ENCODE measurements around the gene ZBTB43.
"Not testable (repeated sequence)": the region's sequence is repeated elsewhere in the genome, so short reads cannot be mapped to it uniquely, and the experiment has no call there.

Gene ZBTB43

GRCh38 chr9:126791406-126792230, 13.2 kb upstream of the ZBTB43 start:
- DNase-seq (ENCODE audit: low spot score), result peak; percentile 75

DNA sequence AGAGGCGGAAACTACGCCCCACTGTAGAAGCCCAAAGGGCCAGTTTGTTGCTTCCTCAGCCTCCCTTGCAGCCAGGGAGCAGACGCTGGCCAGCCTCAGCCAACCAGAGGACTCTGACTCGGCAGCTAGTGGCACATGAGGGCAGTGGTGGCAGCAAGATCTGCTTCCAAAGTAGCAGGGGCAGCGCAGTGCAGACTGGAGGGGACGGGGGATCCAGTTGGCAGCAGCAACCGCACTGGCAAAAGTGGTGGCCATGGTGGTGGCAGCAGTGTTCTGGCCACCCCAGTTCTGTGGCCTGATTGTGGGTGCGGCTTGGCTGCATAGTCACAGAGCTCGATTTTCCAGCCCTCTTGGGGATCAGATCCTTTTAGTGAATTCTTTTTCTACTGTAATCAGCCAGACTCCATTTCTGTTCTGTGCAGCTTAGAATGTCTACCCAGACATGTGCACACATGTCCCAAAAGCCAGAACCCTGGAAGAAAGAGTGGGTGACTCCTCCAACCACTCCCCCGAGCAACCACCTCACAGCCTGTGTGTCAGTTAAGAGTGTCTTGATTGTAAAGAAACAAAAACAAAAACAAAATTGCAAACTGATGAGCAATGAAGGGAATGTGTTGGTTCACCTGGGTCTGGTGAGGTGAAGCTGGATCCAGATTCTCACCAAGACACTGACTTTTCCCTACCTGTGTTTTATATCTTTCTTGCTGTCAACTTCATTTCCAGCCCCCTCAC, 11.0 kb upstream of the ZBTB43 start:
- no peak for DNase-seq (ENCODE audit: low spot score)

DNA sequence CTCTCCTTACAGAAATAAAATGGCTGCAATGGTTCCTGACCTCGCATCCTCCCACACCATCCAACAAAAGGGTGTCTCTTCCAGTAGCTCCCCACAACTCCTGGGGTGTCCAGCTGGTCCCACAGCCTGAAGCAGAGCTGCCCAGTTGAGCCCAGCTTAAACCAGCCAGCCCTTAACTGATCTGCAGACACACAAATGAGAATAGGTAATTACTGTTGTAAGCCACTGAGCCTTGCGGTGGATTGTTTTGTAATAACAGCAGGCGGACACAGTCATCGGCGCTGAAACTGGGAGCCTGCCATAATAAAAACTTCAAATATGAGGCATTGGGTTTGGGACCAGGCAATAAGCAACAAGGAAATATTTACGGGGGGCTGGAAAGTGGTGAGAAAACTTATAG, 10.4 kb upstream of the ZBTB43 start:
- DNase-seq (ENCODE audit: low spot score), result no peak

DNA sequence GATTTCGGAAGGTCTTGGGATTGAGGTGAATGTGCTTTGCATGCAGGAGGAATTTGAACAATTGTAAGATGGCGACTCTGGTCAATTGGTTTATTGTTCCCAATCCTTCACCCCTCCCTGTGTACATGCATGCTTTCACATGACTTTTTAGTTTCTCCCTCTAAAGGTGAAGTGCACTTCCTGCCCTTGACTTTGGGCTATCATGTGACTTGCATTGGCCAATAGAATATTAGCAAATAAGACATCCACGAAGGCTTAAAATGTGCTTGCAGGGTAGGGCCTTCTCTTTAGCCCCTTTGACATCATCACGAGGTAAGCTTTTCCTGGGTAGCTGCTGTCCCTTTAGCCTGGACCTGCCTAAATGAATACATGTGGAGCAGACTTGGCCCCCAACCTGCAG, 8.1 kb upstream of the ZBTB43 start:
- DNase-seq (ENCODE audit: low spot score), result no peak

- no peak for DNase-seq (ENCODE audit: low spot score)
These were observed 6.9 kb upstream of the ZBTB43 start for GRCh38 chr9:126797903-126798302.

GRCh38 chr9:126799034-126799433, 5.8 kb upstream of the ZBTB43 start:
- DNase-seq (ENCODE audit: low spot score), result no peak

DNA sequence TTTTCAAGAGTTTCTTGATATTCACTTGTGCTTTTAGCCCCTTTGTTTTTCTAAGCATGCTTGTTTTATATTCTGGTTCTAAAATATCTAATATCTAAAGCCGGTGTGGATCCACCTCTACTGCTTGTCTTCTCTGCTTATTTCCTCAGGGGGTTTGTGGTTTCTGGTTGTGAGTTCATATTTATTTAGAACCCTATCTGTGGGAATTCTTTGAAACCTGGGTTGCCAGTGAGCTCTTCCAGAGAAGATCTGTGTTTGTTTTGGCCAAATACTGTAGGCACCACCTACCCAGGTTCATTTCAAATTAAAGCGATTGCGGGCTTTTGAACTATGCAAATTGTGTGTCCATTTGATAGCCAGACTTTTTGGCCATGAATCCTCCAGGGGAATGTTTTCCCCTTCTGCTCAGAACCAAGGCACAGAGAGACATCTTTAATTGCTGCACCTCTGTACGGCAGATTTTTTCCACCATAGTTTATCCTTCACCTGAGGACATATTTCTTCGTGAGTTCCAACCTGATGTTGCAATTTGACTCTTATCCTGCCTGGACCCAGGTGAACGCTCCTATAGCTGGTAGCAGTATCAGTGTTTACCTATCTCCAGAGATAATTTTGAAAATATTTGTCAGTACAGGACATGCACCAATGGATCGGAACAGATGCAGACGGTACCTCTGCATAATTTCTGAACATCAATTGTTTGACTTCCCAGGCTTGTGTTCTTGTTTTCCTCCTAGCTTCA, 2.4 kb upstream of the ZBTB43 start:
- no peak for DNase-seq (ENCODE audit: low spot score)

DNA sequence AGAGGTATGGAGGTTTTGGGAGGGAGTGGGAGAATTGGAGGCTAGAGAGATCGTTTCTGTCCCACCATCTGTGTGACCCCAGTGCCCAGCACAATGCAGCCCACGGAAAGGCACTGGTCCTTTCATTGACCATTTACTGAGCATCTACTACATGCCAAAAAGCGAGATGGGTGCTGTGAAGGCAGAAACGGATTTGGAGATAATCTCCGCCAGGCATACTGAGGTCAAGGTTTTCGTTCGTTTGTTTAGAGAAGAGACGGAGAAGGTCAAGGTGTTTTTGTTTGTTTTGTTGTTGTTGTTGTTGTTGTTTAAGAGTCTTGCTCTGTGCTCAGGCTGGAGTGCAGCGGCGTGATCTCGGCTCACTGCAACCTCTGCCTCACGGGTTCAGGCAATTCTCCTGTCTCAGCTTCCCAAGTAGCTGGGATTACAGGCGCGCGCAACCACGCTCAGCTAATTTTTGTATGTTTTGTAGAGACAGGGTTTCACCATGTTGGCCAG, 593 bp upstream of the ZBTB43 start:
- no peak for DNase-seq (ENCODE audit: low spot score)

- DNase-seq (ENCODE audit: low spot score), result peak; percentile 54
These were observed 868 bp downstream of the ZBTB43 start for GRCh38 chr9:126805554-126806262.

DNA sequence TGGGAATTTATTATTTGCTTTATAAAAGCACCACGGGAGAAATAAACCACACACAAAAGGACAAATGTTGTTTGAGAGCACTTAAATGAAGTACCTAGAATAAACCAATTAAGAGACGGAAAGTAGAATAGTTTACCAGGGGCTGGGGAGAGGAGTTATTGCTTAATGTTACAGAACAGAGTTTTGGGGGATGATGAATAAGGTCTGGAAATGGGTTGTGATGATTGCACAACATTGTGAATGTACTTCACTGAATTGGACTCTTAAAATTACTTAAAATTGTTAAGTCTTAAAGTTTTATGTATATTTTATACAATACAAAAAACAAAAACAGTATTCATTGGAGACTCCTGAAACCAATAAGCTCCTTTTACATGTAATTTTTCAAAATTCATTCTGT, 1.5 kb downstream of the ZBTB43 start:
- no peak for DNase-seq (ENCODE audit: low spot score)

DNA sequence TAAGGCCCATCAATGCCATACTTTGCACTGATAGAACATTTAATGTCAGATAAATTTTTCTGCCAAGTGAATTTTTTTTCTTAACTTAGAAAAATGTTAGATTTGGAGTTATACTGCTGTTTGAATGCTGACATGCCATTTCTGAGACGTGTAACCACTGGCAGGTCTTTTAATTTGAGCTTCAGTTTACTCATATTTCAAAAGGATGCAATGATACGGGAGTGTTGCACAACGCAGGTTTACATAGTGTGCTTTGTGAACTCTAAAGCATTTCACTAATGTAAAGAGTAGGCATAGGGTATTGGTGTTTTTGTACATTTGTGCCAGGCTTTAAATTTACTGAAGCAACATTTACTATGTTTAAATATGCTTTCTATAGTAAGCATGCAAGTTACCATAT, 4.2 kb downstream of the ZBTB43 start:
- no peak for DNase-seq (ENCODE audit: low spot score)

DNA sequence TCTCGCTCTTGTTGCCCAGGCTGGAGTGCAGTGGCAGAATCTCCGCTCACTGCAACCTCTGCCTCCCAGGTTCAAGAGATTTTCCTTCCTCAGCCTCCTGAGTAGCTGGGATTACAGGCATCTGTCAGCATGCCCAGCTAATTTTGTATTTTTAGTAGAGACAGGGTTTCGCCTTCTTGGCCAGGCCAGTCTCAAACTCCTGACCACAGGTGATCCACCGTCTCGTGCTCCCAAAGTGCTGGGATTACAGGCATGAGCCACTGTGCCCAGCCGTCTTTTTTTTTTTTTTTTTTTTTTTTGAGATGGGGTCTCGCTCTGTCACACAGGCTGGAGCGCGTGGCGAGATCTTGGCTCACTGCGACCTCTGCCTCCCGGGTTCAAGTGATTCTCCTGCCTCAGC, 5.4 kb downstream of the ZBTB43 start:
- DNase-seq (ENCODE audit: low spot score), result not testable (repeated sequence)

DNA sequence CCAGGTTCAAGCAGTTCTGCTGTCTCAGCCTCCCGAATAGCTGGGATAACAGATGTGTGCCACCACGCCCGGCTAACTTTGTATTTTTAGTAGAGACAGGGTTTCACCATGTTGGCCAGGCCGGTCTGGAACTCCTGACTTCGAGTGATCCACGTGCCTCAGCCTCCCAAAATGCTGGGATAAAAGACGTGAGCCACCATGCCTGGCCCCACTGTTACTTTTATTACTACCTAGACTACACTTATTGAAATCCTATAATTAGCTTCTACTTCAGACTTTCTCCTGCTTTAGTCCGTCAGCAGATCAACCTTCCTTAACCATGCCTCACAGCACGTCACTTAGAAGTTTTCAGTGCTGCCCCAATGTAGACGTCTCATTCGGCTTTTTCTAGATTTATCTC, 8.2 kb downstream of the ZBTB43 start:
- DNase-seq (ENCODE audit: low spot score), result no peak

- no peak for DNase-seq (ENCODE audit: low spot score)
These were observed 9.3 kb downstream of the ZBTB43 start for GRCh38 chr9:126814091-126814490.

- DNase-seq (ENCODE audit: low spot score), result not testable (repeated sequence)
These were observed 12.8 kb downstream of the ZBTB43 start for GRCh38 chr9:126817615-126818014.

DNA sequence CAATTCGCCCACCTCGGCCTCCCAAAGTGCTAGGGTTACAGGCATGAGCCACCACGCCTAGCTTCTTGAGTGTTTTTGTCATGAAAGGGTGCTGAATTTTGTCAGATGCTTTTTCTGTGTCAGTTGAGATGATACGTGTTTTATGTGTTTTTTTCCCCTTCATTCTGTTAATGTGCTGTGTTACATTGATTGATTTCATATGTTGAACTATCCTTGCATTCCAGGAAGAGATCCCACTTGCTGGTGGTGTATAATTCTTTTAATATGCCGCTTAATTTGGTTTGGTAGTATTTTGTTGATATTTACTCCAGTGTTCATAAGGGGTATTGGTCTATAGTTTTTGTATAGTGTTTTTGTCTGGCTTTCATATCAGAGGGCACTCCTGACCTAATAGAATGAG, 13.6 kb downstream of the ZBTB43 start:
- no peak for DNase-seq (ENCODE audit: low spot score)

- no peak for DNase-seq (ENCODE audit: low spot score)
These were observed 14.6 kb downstream of the ZBTB43 start for GRCh38 chr9:126819482-126819881.

GRCh38 chr9:126822278-126822677, 17.4 kb downstream of the ZBTB43 start:
- no peak for DNase-seq (ENCODE audit: low spot score)

DNA sequence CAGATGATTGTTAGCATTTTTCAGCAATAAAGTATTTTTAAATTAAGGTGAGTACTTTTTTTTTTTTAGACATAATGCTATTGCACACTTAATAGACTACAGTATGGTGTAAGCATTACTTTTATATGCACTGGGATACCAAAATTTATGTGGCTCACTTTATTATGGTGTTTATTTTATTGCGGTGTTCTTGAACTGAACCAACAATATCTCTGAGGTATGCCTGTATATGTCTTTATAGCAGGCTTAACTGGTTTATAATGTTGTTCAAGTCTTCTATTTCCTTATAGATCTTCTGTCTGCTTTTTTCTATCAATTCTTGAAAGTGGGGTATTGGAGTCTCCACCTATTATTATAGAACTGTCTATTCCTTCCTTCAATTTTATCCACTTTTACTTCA, 18.0 kb downstream of the ZBTB43 start:
- no peak for DNase-seq (ENCODE audit: low spot score)

DNA sequence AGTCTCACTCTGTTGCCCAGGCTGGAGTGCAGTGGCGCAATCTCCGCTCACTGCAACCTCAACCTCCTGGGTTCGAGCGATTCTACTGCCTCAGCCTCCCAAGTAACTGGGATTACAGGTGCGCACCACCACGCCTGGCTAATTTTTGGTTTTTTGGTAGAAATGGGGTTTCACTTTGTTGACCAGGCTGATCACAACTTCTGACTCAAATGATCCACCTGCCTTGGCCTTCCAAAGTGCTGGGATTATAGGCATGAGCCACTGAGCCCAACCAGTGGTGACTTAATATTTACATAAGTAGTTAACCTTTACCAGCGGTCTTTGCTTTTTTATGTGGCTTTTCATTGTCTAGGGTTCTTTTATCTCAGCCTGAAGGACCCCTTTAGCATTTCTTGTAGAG, 19.2 kb downstream of the ZBTB43 start:
- not testable (repeated sequence) for DNase-seq (ENCODE audit: low spot score)

DNA sequence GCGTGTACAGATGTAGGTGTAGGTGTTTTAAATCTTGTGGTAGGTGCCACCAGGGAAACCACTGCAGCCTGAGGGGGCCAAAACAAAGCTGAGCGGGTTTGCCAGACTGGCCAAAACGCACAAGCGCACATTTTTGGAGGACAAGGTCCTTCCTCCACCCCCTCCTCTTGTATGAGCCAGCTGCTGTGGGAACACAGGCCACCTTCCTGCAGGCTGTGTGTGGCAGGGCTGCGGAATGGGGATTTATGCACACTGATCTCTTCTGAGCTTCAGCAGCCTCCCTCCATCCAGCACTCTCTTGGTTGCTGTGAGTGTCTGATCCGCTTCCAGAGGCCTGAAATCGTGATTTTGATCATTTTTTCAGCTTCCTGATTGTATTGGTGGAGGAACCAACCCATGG, 22.4 kb downstream of the ZBTB43 start:
- DNase-seq (ENCODE audit: low spot score), result no peak

- no peak for DNase-seq (ENCODE audit: low spot score)
These were observed 24.2 kb downstream of the ZBTB43 start for GRCh38 chr9:126829035-126829434.

Data from AG08396 (cell line).